AG09309 (cell line): ENCODE results near the gene CTIF.
A peak's percentile ranks its signal among the peaks of the same experiment; 100 is the strongest.
"Not testable (repeated sequence)": the region's sequence is repeated elsewhere in the genome, so short reads cannot be mapped to it uniquely, and the experiment has no call there.

Experiments used
- DNase-seq: peaks from one replicate; pipeline ENCODE4 v3.0.0-alpha.2; 2010; ENCODE audit warnings: low read depth
- H3K4me3 ChIP-seq: 2 replicates; pipeline ENCODE4 v1.5.1; 2011; ENCODE audit warnings: mild to moderate bottlenecking, low read depth, low read length, moderate library complexity; ENCODE audit not compliant: control insufficient read depth
- TF ChIP-seq, protein P1 (sequence below): IDR thresholded peaks from 2 replicates; pipeline ENCODE4 v1.5.1; 2011; ENCODE audit warnings: mild to moderate bottlenecking, low read depth, low read length, inconsistent platforms; ENCODE audit not compliant: insufficient read depth, control insufficient read depth; ENCODE audit errors: missing control alignments

Gene CTIF

DNA sequence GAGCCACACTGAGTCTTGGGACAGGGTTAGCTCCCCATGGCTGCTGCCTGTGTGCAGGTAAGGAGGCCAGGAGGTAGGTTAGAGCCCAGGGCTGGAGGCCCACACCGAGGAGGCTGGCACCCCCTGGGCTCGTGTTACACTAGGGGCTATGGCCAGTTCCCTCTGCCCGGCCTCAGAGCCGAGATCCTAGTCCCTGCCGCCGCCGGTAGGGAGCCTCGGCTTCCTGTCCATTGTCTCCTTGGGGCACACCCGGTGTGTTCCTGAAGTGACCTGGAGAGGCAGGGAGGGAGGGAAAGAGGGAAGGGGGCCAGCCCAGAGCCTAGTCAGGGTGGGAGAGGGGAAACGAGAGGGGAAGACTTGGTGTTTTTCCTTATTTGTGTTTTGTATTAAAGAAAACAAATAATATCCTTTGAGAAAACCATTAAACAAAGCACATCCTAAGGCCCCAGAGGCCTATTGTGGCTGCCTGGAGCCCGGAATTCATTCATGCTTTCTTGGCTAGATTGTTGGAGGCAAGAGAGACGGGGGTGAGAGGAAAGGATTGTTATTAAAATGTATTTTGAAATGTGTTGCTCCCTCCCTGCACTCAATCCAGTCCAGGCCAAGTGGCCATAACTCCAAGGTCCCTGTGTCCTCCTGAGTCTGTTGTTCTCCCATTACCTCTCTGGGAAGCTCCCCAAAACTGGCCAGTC, 170.7 kb downstream of the CTIF start:
- TF ChIP-seq, protein P1, sequence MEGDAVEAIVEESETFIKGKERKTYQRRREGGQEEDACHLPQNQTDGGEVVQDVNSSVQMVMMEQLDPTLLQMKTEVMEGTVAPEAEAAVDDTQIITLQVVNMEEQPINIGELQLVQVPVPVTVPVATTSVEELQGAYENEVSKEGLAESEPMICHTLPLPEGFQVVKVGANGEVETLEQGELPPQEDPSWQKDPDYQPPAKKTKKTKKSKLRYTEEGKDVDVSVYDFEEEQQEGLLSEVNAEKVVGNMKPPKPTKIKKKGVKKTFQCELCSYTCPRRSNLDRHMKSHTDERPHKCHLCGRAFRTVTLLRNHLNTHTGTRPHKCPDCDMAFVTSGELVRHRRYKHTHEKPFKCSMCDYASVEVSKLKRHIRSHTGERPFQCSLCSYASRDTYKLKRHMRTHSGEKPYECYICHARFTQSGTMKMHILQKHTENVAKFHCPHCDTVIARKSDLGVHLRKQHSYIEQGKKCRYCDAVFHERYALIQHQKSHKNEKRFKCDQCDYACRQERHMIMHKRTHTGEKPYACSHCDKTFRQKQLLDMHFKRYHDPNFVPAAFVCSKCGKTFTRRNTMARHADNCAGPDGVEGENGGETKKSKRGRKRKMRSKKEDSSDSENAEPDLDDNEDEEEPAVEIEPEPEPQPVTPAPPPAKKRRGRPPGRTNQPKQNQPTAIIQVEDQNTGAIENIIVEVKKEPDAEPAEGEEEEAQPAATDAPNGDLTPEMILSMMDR, result no peak
- no peak for DNase-seq
- H3K4me3 ChIP-seq, result no peak overlapping the region

DNA sequence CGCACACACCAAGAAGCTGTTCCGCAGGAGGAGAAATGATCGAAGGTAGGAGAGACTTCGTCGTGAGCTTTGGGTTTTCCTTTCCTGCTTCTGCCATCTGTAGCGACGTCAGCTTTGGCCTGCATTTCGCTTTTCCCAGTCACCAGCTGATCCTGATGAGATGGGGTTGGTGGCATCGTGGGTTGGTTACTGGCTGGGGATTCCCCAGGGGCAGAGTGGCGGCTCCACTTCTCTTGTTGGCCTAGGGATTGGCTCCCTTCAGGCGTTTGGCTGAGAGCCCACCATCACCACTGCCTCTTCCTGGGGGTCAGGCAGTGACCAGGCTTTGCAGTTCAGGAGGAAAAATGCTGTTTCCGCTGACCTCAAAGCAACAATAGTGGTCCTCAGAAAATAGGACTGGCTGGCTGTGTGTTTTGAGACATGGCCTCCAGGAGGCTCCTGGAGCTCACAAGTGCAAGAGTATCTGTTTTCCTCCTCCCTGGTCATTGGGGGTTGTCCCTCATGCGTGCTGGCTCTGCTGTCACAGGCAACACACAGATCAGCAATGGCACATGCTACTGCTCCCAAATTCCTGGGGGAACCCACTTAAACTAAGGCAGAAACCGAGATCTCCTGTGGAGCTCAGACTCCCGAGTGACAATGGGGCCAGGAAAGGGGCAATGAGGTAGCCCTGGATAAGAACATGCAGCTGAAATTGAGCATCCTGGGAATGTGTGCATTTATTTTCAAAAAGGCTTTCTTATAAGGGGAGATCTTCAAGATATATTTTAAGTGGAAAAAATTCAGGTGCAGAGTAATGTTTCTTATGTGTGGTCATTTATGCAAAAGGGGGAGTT, 173.0 kb downstream of the CTIF start:
- no peak overlapping the region for H3K4me3 ChIP-seq
- TF ChIP-seq, protein P1, result peak; percentile 71
- DNase-seq, result no peak

DNA sequence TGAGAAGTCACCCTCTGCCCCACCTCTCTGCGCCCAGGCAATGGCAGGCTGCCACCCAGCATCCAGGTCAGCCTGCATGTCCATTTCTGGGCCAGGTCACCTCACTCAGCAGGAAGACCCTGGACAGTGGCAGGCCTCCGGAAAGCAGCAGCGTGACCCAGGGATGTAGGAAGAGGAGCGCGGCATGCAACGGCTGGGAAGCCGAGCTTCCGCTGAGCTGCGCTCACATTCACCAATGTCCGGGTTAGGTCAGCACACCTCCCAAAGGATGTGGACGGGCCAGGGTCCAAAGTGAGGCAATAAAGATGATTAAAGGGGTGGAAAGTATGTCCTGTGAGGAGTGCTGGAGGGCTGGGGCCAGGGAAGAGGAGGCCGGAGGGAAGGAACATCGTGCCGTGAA, 174.5 kb downstream of the CTIF start:
- DNase-seq, result no peak
- TF ChIP-seq, protein P1, result no peak
- no peak overlapping the region for H3K4me3 ChIP-seq

DNA sequence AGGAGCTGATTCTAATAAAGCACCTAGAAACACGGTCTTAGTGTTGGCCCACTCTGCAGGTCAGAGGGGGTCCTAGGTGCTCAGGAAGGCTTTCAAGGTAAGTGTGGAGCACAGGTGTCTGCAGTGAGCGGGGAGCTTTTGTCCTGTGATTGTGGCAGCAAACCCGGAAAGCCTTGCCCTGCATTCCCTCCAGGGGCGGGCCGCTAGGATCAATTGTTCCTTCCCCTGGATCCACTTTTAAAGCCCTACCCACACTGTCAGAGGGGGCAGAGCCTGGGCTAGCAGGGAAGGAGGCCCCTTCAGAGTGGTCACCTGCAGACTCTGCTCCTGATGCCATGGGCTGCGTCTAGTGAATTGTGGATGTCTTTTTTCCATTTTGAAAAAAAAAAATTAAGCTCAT, 176.0 kb downstream of the CTIF start:
- no peak for DNase-seq
- no peak overlapping the region for H3K4me3 ChIP-seq
- TF ChIP-seq, protein P1, result no peak

DNA sequence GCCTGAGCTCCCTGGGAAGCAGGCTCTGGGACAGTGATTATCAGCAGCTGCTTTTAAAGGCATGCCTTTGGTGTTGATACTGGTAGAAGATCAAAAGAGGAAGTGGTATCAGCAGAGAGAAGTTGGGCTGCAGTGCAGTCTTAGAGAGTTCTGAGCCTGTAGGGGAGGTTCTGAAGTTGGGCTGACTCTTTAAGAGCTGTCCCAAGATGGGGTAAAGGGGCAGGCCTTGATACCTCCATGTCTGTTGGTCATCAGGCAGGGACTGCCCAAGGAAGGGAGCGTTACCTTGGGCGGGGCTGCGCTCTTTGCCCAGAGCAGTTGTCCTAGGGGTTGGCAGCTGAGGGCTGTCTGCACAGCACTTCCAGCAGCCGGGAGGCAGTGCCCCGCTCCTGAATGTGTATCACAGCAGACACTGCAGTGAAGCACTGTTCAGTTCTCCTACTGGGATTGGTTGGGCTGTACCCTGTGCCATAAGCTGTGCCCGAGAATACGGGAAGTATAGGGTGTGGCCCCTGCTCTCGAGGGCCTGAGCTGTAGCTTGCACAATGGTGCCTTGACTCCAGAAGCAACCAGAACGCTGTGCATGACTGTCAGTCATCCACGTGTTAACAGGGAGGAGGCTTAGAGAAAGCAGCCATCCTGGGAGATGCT, 177.0 kb downstream of the CTIF start:
- DNase-seq, result no peak
- H3K4me3 ChIP-seq, result no peak overlapping the region
- TF ChIP-seq, protein P1, result no peak

DNA sequence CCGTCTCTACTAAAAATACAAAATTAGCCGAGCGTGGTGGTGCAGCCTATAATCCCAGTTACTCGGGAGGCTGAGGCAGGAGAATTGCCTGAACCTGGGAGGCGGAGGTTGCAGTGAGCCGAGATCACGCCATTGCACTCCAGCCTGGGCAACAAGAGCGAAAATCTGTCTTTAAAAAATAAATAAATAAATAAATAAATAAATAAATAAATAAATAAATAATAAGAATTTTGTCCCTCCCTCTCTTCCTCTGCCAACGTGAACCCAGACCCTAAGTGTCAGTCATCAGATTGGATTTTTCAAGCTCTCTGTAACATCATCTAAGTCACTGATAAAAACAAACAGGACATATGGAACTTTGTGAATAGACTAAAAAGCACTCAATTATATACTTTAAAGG, 178.4 kb downstream of the CTIF start:
- H3K4me3 ChIP-seq, result not testable (repeated sequence)

More for the DNA sequence above, 178.4 kb downstream of the CTIF start:
- DNase-seq, result not testable (repeated sequence)
